ENCODE measurements around the gene CLDN18.

The CLDN18 gene

GRCh38 chr3:138038725-138039462, 28.9 kb downstream of the CLDN18 start:
- H3K79me2 ChIP-seq (ENCODE audit: insufficient read depth, low read depth), result no peaks in the 10 kb centered on the region
- H3K4me3 ChIP-seq (IDR thresholded peaks at IDR 0.05; ENCODE audit: insufficient read depth, low read depth, low read length), result no peak overlapping the region
- H3K4me2 ChIP-seq, result no peak overlapping the region
- H3K36me3 ChIP-seq (ENCODE audit: insufficient read depth), result no peaks in the 10 kb centered on the region
- no peaks in the 10 kb centered on the region for H3K4me1 ChIP-seq (ENCODE audit: low read depth, poor library complexity, severe bottlenecking)
- no peaks in the 10 kb centered on the region for H4K20me1 ChIP-seq (ENCODE audit: insufficient read depth)
- no peak overlapping the region for H3K9ac ChIP-seq
- TF ChIP-seq CTCF (conservative IDR thresholded peaks at IDR 0.05; ENCODE audit: low read depth, low read length), result no peak
- no peaks in the 10 kb centered on the region for H3K27me3 ChIP-seq (ENCODE audit: insufficient read depth, low read depth)
- H3K27ac ChIP-seq, result no peak overlapping the region
- H2AFZ ChIP-seq (ENCODE audit: low read depth), result no peak overlapping the region

GRCh38 chr3:138042043-138042442, 32.1 kb downstream of the CLDN18 start:
- no peaks in the 10 kb centered on the region for H4K20me1 ChIP-seq (ENCODE audit: insufficient read depth)
- H3K4me3 ChIP-seq (IDR thresholded peaks at IDR 0.05; ENCODE audit: insufficient read depth, low read depth, low read length), result no peak overlapping the region
- no peaks in the 10 kb centered on the region for H3K36me3 ChIP-seq (ENCODE audit: insufficient read depth)
- no peak for TF ChIP-seq CTCF (conservative IDR thresholded peaks at IDR 0.05; ENCODE audit: low read depth, low read length)
- H3K4me2 ChIP-seq, result no peak overlapping the region
- no peak overlapping the region for H3K9ac ChIP-seq
- H2AFZ ChIP-seq (ENCODE audit: low read depth), result no peak overlapping the region
- no peaks in the 10 kb centered on the region for H3K79me2 ChIP-seq (ENCODE audit: insufficient read depth, low read depth)
- no peak overlapping the region for H3K27ac ChIP-seq
- H3K4me1 ChIP-seq (ENCODE audit: low read depth, poor library complexity, severe bottlenecking), result no peaks in the 10 kb centered on the region
- H3K27me3 ChIP-seq (ENCODE audit: insufficient read depth, low read depth), result no peaks in the 10 kb centered on the region

GRCh38 chr3:138043266-138044029, 33.5 kb downstream of the CLDN18 start:
- Histone ChIP-seq H3K27me3 (ENCODE audit: insufficient read depth, low read depth) (no peaks in the 10 kb centered on the region), H3K9ac (no peak overlapping the region), H4K20me1 (ENCODE audit: insufficient read depth) (no peaks in the 10 kb centered on the region), H3K4me3 (IDR thresholded peaks at IDR 0.05; ENCODE audit: insufficient read depth, low read depth, low read length) (no peak overlapping the region), H3K79me2 (ENCODE audit: insufficient read depth, low read depth) (no peaks in the 10 kb centered on the region), H3K36me3 (ENCODE audit: insufficient read depth) (no peaks in the 10 kb centered on the region), H2AFZ (ENCODE audit: low read depth) (no peak overlapping the region), H3K27ac (no peak overlapping the region), H3K4me2 (no peak overlapping the region), H3K4me1 (ENCODE audit: low read depth, poor library complexity, severe bottlenecking) (no peaks in the 10 kb centered on the region)
- TF ChIP-seq CTCF (conservative IDR thresholded peaks at IDR 0.05; ENCODE audit: low read depth, low read length), result no peak

GRCh38 chr3:138046085-138046484, 36.1 kb downstream of the CLDN18 start:
- H3K36me3 ChIP-seq (ENCODE audit: insufficient read depth), result no peaks in the 10 kb centered on the region

More at GRCh38 chr3:138046085-138046484, 36.1 kb downstream of the CLDN18 start:
- no peaks in the 10 kb centered on the region for H4K20me1 ChIP-seq (ENCODE audit: insufficient read depth)
- no peak overlapping the region for H3K27ac ChIP-seq
- H3K4me2 ChIP-seq, result no peak overlapping the region
- no peak overlapping the region for H3K4me3 ChIP-seq (IDR thresholded peaks at IDR 0.05; ENCODE audit: insufficient read depth, low read depth, low read length)
- H3K79me2 ChIP-seq (ENCODE audit: insufficient read depth, low read depth), result no peaks in the 10 kb centered on the region
- H3K9ac ChIP-seq, result no peak overlapping the region
- no peaks in the 10 kb centered on the region for H3K27me3 ChIP-seq (ENCODE audit: insufficient read depth, low read depth)
- TF ChIP-seq CTCF (conservative IDR thresholded peaks at IDR 0.05; ENCODE audit: low read depth, low read length), result no peak
- no peak overlapping the region for H2AFZ ChIP-seq (ENCODE audit: low read depth)
- no peaks in the 10 kb centered on the region for H3K4me1 ChIP-seq (ENCODE audit: low read depth, poor library complexity, severe bottlenecking)
